IMR-90 (cell line): Measurements from ENCODE around the gene CCR3. TPM values are rescaled to one million over a fixed set of nuclear protein-coding genes. Genes with fewer than 3 reads are reported as not detected.

Experiments used
- ATAC-seq: fragments of 200-7000 bp; cut with Tn5 transposase; 2 replicates; pipeline ENCODE4 v1.9.1; 2020; ENCODE audit warnings: low read depth, mild to moderate bottlenecking, moderate library complexity
- Bru-seq: library from RNA; stranded (reverse); fragments of 400-500 nt; gene quantifications from one replicate; lab custom pipeline; 2021; lab: Mats Ljungman, UMichigan
- BruChase-seq, 2 experiments: library from RNA; stranded (reverse); fragments of 400-500 nt; gene quantifications; one replicate each; lab custom pipeline; 2021; lab: Mats Ljungman, UMichigan
- BruUV-seq: library from RNA; stranded (reverse); fragments of 400-500 nt; replicated peaks from 2 replicates; lab custom pipeline; 2021; lab: Mats Ljungman, UMichigan
- CTCF ChIA-PET: fragments of 300-600 bp; formaldehyde crosslinking; extraction: SDS; loops from one replicate; lab custom pipeline; 2021; ENCODE audit warnings: antibody characterized with exemption; lab: Yijun Ruan, JAX
- POLR2A ChIA-PET: fragments of 300-600 bp; sonication (Branson Sonifier 250); formaldehyde crosslinking; loops from one replicate; lab custom pipeline; 2022; ENCODE audit warnings: antibody characterized with exemption; ENCODE audit not compliant: unreplicated experiment; lab: Charles Lee
- DNase-seq: peaks from one replicate; pipeline ENCODE4 v3.0.0; 2013
- H2AFZ ChIP-seq: replicated peaks from 2 replicates; pipeline ENCODE3; 2013; ENCODE audit warnings: low read length, mild to moderate bottlenecking; ENCODE audit not compliant: poor library complexity
- H2AK5ac ChIP-seq: 2 replicates; pipeline ENCODE4 v1.6.1; 2013; ENCODE audit warnings: low read depth, low read length, inconsistent platforms
- H2AK9ac ChIP-seq: replicated peaks from 2 replicates; pipeline ENCODE3; 2013; ENCODE audit warnings: mild to moderate bottlenecking, low read depth, low read length, moderate library complexity; ENCODE audit not compliant: poor library complexity
- H2BK120ac ChIP-seq: 2 replicates; pipeline ENCODE4 v1.6.1; 2013; ENCODE audit warnings: low read depth, low read length, inconsistent platforms
- H2BK15ac ChIP-seq: 3 replicates; pipeline ENCODE4 v1.6.1; 2013; ENCODE audit warnings: low read depth, low read length, inconsistent platforms
- H2BK20ac ChIP-seq: 2 replicates; pipeline ENCODE4 v1.6.1; 2013; ENCODE audit warnings: low read depth, mild to moderate bottlenecking, inconsistent platforms, low read length, moderate library complexity
- H2BK5ac ChIP-seq: 2 replicates; pipeline ENCODE4 v1.6.1; 2013; ENCODE audit warnings: mild to moderate bottlenecking, low read depth, low read length, inconsistent platforms; ENCODE audit not compliant: poor library complexity, severe bottlenecking
- H3K14ac ChIP-seq: replicated peaks from 2 replicates; pipeline ENCODE4 v1.6.1; 2013; ENCODE audit warnings: low read depth, low read length, inconsistent platforms
- H3K18ac ChIP-seq: 2 replicates; pipeline ENCODE4 v1.6.1; 2013; ENCODE audit warnings: low read depth, low read length, control low read depth
- H3K23ac ChIP-seq: 2 replicates; pipeline ENCODE4 v1.6.1; 2013; ENCODE audit warnings: low read depth, low read length, inconsistent platforms
- H3K27ac ChIP-seq: 2 replicates; pipeline ENCODE4 v1.5.1; 2013; ENCODE audit warnings: mild to moderate bottlenecking, control low read depth, low read length; ENCODE audit not compliant: insufficient read depth
- H3K27me3 ChIP-seq: 2 replicates; pipeline ENCODE4 v1.6.1; 2013; ENCODE audit warnings: low read length; ENCODE audit not compliant: control insufficient read depth, insufficient read depth
- H3K36me3 ChIP-seq: 2 replicates; pipeline ENCODE4 v1.6.1; 2013; ENCODE audit warnings: low read length, mixed read lengths; ENCODE audit not compliant: control insufficient read depth, insufficient read depth
- H3K4ac ChIP-seq: 2 replicates; pipeline ENCODE4 v1.6.1; 2013; ENCODE audit warnings: low read depth, low read length, inconsistent platforms
- H3K4me1 ChIP-seq: 2 replicates; pipeline ENCODE4 v1.6.1; 2013; ENCODE audit warnings: low read length, mixed read lengths; ENCODE audit not compliant: control insufficient read depth, insufficient read depth
- H3K4me2 ChIP-seq: 2 replicates; pipeline ENCODE4 v1.6.1; 2013; ENCODE audit warnings: low read depth, mild to moderate bottlenecking, control low read depth, low read length, moderate library complexity
- H3K4me3 ChIP-seq: 2 replicates; pipeline ENCODE4 v1.5.1; 2013; ENCODE audit warnings: low read depth, mild to moderate bottlenecking, control low read depth, low read length, moderate library complexity; ENCODE audit not compliant: insufficient read depth
- H3K56ac ChIP-seq: 2 replicates; pipeline ENCODE4 v1.6.1; 2013; ENCODE audit warnings: low read length, inconsistent platforms; ENCODE audit not compliant: insufficient read depth; ENCODE audit errors: extremely low read depth
- H3K79me1 ChIP-seq, 2 experiments: 2 replicates each; pipeline ENCODE4 v1.6.1; 2013; ENCODE audit warnings: low read length in 2 of 2, inconsistent platforms in 1 of 2, low read depth in 1 of 2
- H3K9ac ChIP-seq: 2 replicates; pipeline ENCODE4 v1.6.1; 2013; ENCODE audit warnings: low read depth, low read length, control low read depth
- H3K9me1 ChIP-seq: 2 replicates; pipeline ENCODE4 v1.6.1; 2013; ENCODE audit warnings: low read length, inconsistent platforms; ENCODE audit not compliant: insufficient read depth
- H3K9me3 ChIP-seq: 2 replicates; pipeline ENCODE4 v1.6.1; 2013; ENCODE audit warnings: low read length; ENCODE audit not compliant: control insufficient read depth, insufficient read depth
- H4K20me1 ChIP-seq: 2 replicates; pipeline ENCODE4 v1.6.1; 2013; ENCODE audit warnings: low read length, inconsistent platforms; ENCODE audit not compliant: insufficient read depth
- H4K5ac ChIP-seq: 2 replicates; pipeline ENCODE4 v1.6.1; 2013; ENCODE audit warnings: mild to moderate bottlenecking, low read depth, low read length, control low read depth
- H4K8ac ChIP-seq, 2 experiments: 2 replicates each; pipeline ENCODE4 v1.6.1; 2013; ENCODE audit warnings: low read depth in 2 of 2, low read length in 2 of 2, control low read depth in 1 of 2, inconsistent platforms in 1 of 2
- H4K91ac ChIP-seq: 2 replicates; pipeline ENCODE4 v1.6.1; 2013; ENCODE audit warnings: low read depth, low read length, inconsistent platforms; ENCODE audit not compliant: insufficient read depth
- MAZ ChIP-seq: IDR thresholded peaks from 2 replicates; pipeline ENCODE4 v1.6.1; 2012; ENCODE audit warnings: low read depth, mild to moderate bottlenecking, low read length, improper control_type of control experiment, moderate library complexity, borderline replicate concordance
- WGBS, 2 experiments: methylation state at CpG; one replicate each; pipeline versions ENCODE4 v1.1.5 to v1.1.7; 2013; ENCODE audit warnings: missing lambda C conversion rate in 2 of 2; ENCODE audit not compliant: insufficient read length in 1 of 2; ENCODE audit errors: extremely low coverage in 2 of 2; 5-methylcytosine and 5-hydroxymethylcytosine counted together
- dilution Hi-C: fragments of 300-500 bp; cut with HindIII; formaldehyde crosslinking; loops from one replicate; pipeline ENCODE4 v1.14.3; 2018; ENCODE audit warnings: low sequenced_read_pairs; ENCODE audit not compliant: unreplicated experiment
- in situ Hi-C: fragments of 300-500 bp; cut with MboI; formaldehyde crosslinking; loops from 3 replicates; pipeline ENCODE4 v1.14.3; 2019; ENCODE audit warnings: low sequenced_read_pairs, inconsistent platforms, mixed read lengths
- intact Hi-C: fragments of 100-400 bp; cut with micrococcal nuclease; formaldehyde crosslinking; loops from 2 replicates; pipeline ENCODE4 v1.10.0; 2022
- long read RNA-seq: library from polyadenylated mRNA; unstranded; transcript quantifications from one replicate; pipeline ENCODE4 v2.0.0, GENCODE V29; 2021; ENCODE audit not compliant: unreplicated experiment
- polyA plus RNA-seq, 3 experiments: library from polyadenylated mRNA; depleted of rRNA; stranded (reverse); fragments of >200 nt; gene quantifications; 2 replicates each; pipeline ENCODE4 v1.2.3, GENCODE V29; 2012; ENCODE audit warnings: low replicate concordance in 1 of 3
- total RNA-seq: library from RNA; depleted of rRNA; stranded (reverse); fragments of >200 nt; gene quantifications from 2 replicates; pipeline ENCODE4 v1.2.3, GENCODE V29; 2012; rRNA removed

The CCR3 gene
- total RNA-seq (not detected in 2 replicates), polyA plus RNA-seq (2012; rRNA removed) (not detected in 2 replicates), Bru-seq, nascent RNA (percentile 7 among the genes with signal in this experiment), BruChase-seq, experiment 1, labeled RNA remaining after a 6-hour chase (percentile 9 among the genes with signal in this experiment), BruChase-seq, experiment 2, labeled RNA remaining after a 2-hour chase (percentile 7 among the genes with signal in this experiment)
- not detected in 2 replicates for polyA plus RNA-seq (2012; cell fraction: cytosol; rRNA removed)
- polyA plus RNA-seq (2012; cell fraction: nucleus; rRNA removed; ENCODE audit: low replicate concordance): not detected in 2 replicates
- long read RNA-seq: 0 reads

DNA sequence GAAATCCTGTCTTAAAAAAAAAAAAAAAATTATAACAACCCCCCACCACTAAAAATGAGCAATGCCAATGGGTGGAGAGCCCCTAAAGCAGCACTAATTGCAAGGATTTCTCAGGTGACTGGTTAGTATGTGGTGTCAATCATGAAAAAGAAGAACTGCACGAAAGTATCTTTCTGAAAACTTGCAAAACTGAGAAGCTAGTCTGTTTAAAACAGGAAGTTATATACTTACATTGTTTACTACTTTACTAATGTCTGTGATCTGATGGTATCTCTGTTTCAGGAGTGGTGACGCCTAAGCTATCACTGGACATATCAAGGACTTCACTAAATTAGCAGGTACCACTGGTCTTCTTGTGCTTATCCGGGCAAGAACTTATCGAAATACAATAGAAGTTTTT is at the start of gene CCR3:
TSS of gene CCR3 (plus strand) at position 341 of the 400 bp plus-strand sequence. CDS start 22,699 bp downstream, outside the sequence.
- intact Hi-C loops (no loop called here), dilution Hi-C loops (no loop called here), in situ Hi-C loops (no loop called here)
- no peak within 1 kb of the TSS for H2BK5ac ChIP-seq
- H3K4me3 ChIP-seq: no peak within 1 kb of the TSS
- DNase-seq (no peak), ATAC-seq (no peak)
- no peak within 1 kb of the TSS for H2AK9ac ChIP-seq
- WGBS, 2 experiments: 60% methylated on average over 1 of the region's 4 CpGs; no CpG with 5 or more reads in 1 of the 2 experiments
- H2BK15ac ChIP-seq: no peak within 1 kb of the TSS
- H2AK5ac ChIP-seq: no peak within 1 kb of the TSS
- H3K9me3 ChIP-seq: no peaks in the 10 kb centered on the region
- ChIA-PET CTCF (interaction anchor here (0.6 kb wide), 1 partner anchor 53 kb away, joined by 3 read pairs; no protein-coding TSS in a partner anchor), POLR2A (no interaction called here)
- no peak for TF ChIP-seq MAZ
- no peaks in the 10 kb centered on the region for H3K9me1 ChIP-seq
- H3K14ac ChIP-seq: no peak within 1 kb of the TSS
- no peaks in the 10 kb centered on the region for H3K79me1 ChIP-seq
- no TSS peak for BruUV-seq
- H3K9ac ChIP-seq: no peak within 1 kb of the TSS
- H2AFZ ChIP-seq: no peak within 1 kb of the TSS
- H4K5ac ChIP-seq: no peak within 1 kb of the TSS
- H4K8ac ChIP-seq: no peak within 1 kb of the TSS
- no peak within 1 kb of the TSS for H2BK120ac ChIP-seq
- no peaks in the 10 kb centered on the region for H3K4me1 ChIP-seq
- peaks cover 13% of the 10 kb centered on the region; the same call in 1 of the 2 replicates for H3K27me3 ChIP-seq
- H2BK20ac ChIP-seq: no peak within 1 kb of the TSS
- no peak within 1 kb of the TSS for H4K91ac ChIP-seq
- H3K27ac ChIP-seq: no peak within 1 kb of the TSS
- no peak within 1 kb of the TSS for H3K23ac ChIP-seq
- H3K56ac ChIP-seq: no peak within 1 kb of the TSS
- no peak within 1 kb of the TSS for H3K4me2 ChIP-seq
- no peaks in the 10 kb centered on the region for H3K36me3 ChIP-seq
- H4K20me1 ChIP-seq: no peaks in the 10 kb centered on the region
- no peak within 1 kb of the TSS for H3K18ac ChIP-seq
- H3K4ac ChIP-seq: no peak within 1 kb of the TSS
